ENCODE results near the gene SVOP. TPM values are rescaled to one million over a fixed set of nuclear protein-coding genes. Genes with fewer than 3 reads are reported as not detected.
"Not testable (repeated sequence)": the region's sequence is repeated elsewhere in the genome, so short reads cannot be mapped to it uniquely, and the experiment has no call there.

The SVOP gene, protein sequence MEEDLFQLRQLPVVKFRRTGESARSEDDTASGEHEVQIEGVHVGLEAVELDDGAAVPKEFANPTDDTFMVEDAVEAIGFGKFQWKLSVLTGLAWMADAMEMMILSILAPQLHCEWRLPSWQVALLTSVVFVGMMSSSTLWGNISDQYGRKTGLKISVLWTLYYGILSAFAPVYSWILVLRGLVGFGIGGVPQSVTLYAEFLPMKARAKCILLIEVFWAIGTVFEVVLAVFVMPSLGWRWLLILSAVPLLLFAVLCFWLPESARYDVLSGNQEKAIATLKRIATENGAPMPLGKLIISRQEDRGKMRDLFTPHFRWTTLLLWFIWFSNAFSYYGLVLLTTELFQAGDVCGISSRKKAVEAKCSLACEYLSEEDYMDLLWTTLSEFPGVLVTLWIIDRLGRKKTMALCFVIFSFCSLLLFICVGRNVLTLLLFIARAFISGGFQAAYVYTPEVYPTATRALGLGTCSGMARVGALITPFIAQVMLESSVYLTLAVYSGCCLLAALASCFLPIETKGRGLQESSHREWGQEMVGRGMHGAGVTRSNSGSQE
- total RNA-seq, result not detected in 2 replicates

DNA sequence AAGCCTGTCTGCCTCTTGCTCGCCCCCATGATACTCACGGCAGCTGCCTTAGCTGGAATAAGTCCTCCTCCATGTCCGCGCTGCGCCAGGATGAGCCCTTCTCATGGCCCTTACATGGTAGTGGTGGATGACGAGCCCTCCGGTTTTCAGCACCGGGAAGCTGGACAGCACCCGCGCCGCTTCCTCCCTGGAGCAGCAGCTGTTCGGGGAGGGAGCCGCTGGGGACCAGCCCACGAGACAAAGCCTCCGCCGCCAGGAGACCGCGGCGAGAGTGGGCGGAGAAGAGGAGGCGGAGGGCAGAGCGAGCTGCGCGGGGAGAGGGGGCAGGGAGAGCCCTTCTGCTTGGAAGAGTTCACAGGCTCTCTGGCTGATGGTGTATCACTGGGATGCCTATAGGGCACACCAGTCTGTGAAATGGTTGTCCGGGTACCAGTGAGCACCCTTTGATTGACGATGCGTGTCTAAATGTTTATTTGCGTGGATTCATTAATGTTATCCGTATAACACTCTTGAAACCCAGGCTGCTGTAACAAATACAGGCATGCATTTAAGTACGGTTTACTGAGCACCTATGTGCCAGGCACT lies at the start of gene SVOP:
Gene SVOP (minus strand): TSS at position 273 of the 585 bp plus-strand sequence. CDS start 200 bp downstream, at position 73.
- no peaks in the 10 kb centered on the region for H3K4me1 Mint-ChIP-seq (ENCODE audit: low read depth)
- no peak within 1 kb of the TSS for H3K27ac Mint-ChIP-seq
- peaks cover 17% of the 10 kb centered on the region for H3K27me3 Mint-ChIP-seq (ENCODE audit: low read depth)
- intact Hi-C loops (cut with micrococcal nuclease), result no loop called here
- H3K36me3 Mint-ChIP-seq (ENCODE audit: low read depth), result no peaks in the 10 kb centered on the region
- no peaks in the 10 kb centered on the region for H3K9me3 Mint-ChIP-seq
- H3K4me3 Mint-ChIP-seq (ENCODE audit: low read depth), result no peak within 1 kb of the TSS
- peak; percentile 10 for DNase-seq (ENCODE audit: low spot score)

DNA sequence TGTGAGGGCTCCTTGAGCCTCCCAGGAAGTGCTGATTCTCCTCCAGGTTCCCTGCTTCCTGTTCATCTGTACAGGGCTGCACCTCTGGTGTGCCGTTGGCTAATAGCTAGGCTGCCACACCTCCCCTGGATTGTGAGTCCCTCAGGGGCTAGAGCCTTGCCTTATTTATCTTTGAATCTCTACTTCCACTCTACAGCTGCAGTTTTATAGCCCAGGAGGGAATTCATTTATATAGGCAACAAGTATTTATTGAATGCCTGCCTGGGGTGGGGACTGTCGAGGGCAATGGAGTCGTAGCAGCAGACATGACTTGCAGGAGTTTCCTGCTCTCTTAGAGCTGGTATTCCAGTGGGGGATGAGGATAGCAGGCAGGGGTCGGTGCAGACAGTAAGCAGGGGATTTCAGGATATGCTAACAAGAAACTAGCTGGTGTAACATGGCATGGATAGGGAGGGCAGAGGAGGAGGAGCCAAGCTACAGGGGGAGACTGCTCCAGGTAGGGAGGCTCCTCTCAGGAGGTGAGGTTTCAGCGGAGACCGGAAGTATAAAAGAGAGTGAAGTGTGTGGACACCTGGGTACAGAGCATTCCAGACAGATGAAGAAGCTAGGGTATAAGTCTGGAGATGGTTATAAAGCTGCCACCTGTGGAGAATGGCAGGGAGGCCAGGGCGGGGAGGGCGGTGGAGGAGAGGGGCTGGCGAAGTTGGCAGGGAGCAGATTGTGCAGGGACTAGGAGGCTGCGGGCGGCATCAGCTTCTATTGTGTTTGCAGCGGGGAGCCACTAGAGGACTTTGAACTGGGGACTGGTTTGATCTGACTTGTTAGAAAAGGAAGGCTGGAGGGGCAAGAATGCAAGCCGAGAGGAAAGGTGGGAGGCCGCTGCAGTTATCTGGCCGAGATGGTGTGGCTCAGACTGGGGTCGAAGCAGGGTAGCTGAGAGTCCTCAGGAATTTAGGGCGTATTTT lies 48.7 kb upstream of the SVOP start:
- no peak for DNase-seq (ENCODE audit: low spot score)
- no peak overlapping the region for H3K4me3 Mint-ChIP-seq (ENCODE audit: low read depth)
- intact Hi-C loops (cut with micrococcal nuclease), result no loop called here
- peaks cover 12% of the 10 kb centered on the region for H3K36me3 Mint-ChIP-seq (ENCODE audit: low read depth)
- no peak overlapping the region for H3K27ac Mint-ChIP-seq
- no peaks in the 10 kb centered on the region for H3K4me1 Mint-ChIP-seq (ENCODE audit: low read depth)
- H3K9me3 Mint-ChIP-seq, result no peaks in the 10 kb centered on the region
- no peaks in the 10 kb centered on the region for H3K27me3 Mint-ChIP-seq (ENCODE audit: low read depth)

DNA sequence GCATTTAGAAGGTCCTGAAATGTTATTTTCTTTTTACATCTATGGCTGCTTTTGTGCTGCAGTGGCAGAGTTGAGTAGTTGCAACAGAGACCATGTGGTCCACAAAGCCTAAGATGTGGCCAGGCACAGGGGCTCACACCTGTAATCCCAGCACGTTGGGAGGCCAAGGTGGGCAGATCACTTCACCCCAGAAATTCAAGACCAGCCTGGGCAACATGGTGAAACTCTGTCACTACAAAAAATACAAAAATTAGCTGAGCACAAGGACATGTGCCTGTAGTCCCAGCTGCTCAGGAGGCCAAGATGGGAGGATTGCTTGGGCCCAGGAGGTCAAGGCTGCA lies 45.0 kb upstream of the SVOP start:
- H3K4me3 Mint-ChIP-seq (ENCODE audit: low read depth), result no peak overlapping the region
- H3K27ac Mint-ChIP-seq, result no peak overlapping the region
- H3K36me3 Mint-ChIP-seq (ENCODE audit: low read depth), result peaks cover 3% of the 10 kb centered on the region
- H3K4me1 Mint-ChIP-seq (ENCODE audit: low read depth), result peaks cover 2% of the 10 kb centered on the region
- no peak for DNase-seq (ENCODE audit: low spot score)
- no peaks in the 10 kb centered on the region for H3K27me3 Mint-ChIP-seq (ENCODE audit: low read depth)
- no peaks in the 10 kb centered on the region for H3K9me3 Mint-ChIP-seq
- intact Hi-C loops (cut with micrococcal nuclease), result no loop called here

DNA sequence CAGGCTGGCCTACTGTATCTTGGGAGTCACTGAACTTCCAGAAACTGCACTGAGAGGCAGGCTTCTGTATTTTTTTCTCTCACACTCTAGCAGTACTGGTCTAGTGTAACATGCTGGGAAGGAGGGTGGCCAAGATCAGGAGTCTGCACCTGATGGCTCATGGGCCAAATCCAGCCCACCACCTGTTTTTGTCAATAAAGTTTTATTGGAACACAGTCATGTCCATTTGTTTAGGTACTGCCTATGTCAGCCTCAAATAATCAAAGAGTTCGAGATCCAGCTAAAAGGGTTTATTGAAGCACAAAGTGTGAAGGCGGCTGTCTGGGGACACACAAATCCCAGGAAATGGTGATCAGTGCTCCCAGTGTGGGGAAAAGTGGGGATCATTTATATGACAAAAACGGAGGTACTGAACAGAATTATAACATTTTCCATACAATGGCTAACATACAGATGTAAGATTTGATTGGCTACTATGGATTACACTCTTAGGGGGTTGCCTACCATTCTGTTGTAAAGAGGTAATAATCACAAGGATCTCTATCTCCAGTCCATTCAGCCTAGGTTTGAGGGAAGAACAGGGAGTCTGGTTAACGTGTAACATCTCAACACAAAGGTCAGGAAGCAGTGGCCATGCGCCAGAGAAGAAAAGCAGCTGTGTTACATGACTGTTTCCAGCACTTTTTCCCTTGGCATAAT lies 44.4 kb upstream of the SVOP start:
- DNase-seq (ENCODE audit: low spot score), result no peak
- Mint-ChIP-seq H3K4me1 (ENCODE audit: low read depth) (peaks cover 2% of the 10 kb centered on the region), H3K9me3 (no peaks in the 10 kb centered on the region), H3K4me3 (ENCODE audit: low read depth) (no peak overlapping the region), H3K27me3 (ENCODE audit: low read depth) (no peaks in the 10 kb centered on the region), H3K27ac (no peak overlapping the region), H3K36me3 (ENCODE audit: low read depth) (peaks cover 3% of the 10 kb centered on the region)
- intact Hi-C loops (cut with micrococcal nuclease), result no loop called here

DNA sequence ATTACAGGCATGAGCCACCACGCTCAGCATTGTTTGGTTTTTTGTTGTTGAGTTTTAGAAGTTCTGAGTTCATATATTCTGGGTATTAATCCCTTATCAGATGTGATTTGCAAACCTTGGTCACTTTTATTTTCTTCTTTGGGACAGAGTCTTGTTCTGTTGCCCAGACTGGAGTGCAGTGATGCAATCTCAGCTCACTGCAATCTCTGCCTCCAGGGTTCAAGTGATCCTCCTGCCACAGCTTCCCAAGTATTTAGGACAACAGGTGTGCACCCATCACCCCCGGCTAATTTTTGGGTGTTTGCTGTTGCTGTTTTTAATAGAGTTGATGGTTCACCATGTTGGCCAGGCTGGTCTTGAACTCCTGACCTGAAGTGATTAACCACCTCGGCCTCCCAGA lies 43.3 kb upstream of the SVOP start:
- DNase-seq (ENCODE audit: low spot score), result no peak
- intact Hi-C loops (cut with micrococcal nuclease), result no loop called here
- Mint-ChIP-seq H3K9me3 (no peaks in the 10 kb centered on the region), H3K27me3 (ENCODE audit: low read depth) (no peaks in the 10 kb centered on the region), H3K4me3 (ENCODE audit: low read depth) (no peak overlapping the region), H3K36me3 (ENCODE audit: low read depth) (peaks cover 6% of the 10 kb centered on the region), H3K27ac (no peak overlapping the region), H3K4me1 (ENCODE audit: low read depth) (peaks cover 2% of the 10 kb centered on the region)

DNA sequence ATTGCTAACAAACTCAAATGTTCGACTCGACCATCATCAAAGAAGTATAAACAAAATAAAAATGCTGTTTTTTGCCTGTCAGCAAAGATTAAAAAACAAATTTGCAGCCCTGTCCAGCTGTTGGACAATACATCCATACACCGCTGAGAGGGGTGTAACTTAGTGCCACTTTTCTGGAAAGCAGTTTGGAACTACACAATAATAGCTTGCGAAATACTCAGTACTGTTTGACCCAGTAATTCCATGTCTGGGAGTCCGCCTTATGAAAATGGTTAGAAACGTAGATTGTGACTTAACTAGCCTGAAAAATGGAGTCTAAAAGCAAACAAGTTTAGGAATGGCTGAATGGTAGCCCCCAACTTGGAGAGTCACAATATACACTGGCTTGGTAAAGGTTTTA lies 37.9 kb upstream of the SVOP start:
- no peak overlapping the region for H3K27ac Mint-ChIP-seq
- no peak overlapping the region for H3K4me3 Mint-ChIP-seq (ENCODE audit: low read depth)
- no peaks in the 10 kb centered on the region for H3K9me3 Mint-ChIP-seq
- peaks cover 3% of the 10 kb centered on the region for H3K36me3 Mint-ChIP-seq (ENCODE audit: low read depth)
- intact Hi-C loops (cut with micrococcal nuclease), result no loop called here
- peaks cover 7% of the 10 kb centered on the region for H3K4me1 Mint-ChIP-seq (ENCODE audit: low read depth)
- DNase-seq (ENCODE audit: low spot score), result no peak
- H3K27me3 Mint-ChIP-seq (ENCODE audit: low read depth), result no peaks in the 10 kb centered on the region

DNA sequence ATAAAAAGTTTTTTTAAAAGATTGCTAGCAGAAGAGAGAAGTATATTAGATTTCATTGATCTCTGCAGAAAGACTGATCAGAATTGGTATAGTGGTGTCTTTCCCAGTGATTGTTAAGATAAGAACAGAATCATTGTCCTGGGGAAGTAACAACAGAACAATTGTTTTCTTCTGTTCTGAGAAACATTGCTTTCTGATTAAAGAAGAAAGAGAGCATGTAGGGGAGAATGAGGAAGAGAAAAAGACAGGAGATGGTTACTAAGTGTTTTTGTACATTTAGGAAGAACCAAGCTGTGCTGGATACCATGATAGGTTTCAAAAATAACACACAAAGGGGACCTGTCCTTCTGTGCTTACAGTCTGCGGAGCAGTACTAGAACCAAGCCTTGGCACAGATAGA lies 36.5 kb upstream of the SVOP start:
- no peaks in the 10 kb centered on the region for H3K27me3 Mint-ChIP-seq (ENCODE audit: low read depth)
- intact Hi-C loops (cut with micrococcal nuclease), result no loop called here
- DNase-seq (ENCODE audit: low spot score), result no peak
- H3K9me3 Mint-ChIP-seq, result no peaks in the 10 kb centered on the region
- no peak overlapping the region for H3K4me3 Mint-ChIP-seq (ENCODE audit: low read depth)
- no peak overlapping the region for H3K27ac Mint-ChIP-seq
- peaks cover 8% of the 10 kb centered on the region for H3K4me1 Mint-ChIP-seq (ENCODE audit: low read depth)
- H3K36me3 Mint-ChIP-seq (ENCODE audit: low read depth), result peaks cover 3% of the 10 kb centered on the region

DNA sequence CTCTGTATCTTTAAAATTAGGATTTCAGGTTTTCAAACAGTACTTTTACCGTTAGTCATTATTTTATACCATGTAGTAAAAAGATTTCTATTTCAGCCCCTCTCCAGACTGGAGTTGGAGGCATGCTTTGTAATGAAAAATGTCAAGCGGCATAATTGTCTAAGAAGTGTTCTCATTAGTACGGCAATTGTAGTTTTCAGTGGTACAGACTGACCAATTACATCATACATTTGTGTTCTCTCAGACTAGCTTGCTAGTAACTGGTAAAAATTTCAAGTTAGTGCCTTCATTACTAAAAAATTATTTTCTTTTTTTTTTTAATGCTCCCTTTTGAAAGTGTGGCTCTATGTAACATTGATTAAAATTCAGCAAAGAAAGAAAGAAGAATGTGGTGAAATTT lies 36.0 kb upstream of the SVOP start:
- H3K36me3 Mint-ChIP-seq (ENCODE audit: low read depth), result peaks cover 7% of the 10 kb centered on the region
- H3K4me3 Mint-ChIP-seq (ENCODE audit: low read depth), result no peak overlapping the region
- no peaks in the 10 kb centered on the region for H3K27me3 Mint-ChIP-seq (ENCODE audit: low read depth)
- intact Hi-C loops (cut with micrococcal nuclease), result no loop called here
- peaks cover 11% of the 10 kb centered on the region for H3K4me1 Mint-ChIP-seq (ENCODE audit: low read depth)
- H3K9me3 Mint-ChIP-seq, result no peaks in the 10 kb centered on the region
- no peak overlapping the region for H3K27ac Mint-ChIP-seq
- DNase-seq (ENCODE audit: low spot score), result no peak

DNA sequence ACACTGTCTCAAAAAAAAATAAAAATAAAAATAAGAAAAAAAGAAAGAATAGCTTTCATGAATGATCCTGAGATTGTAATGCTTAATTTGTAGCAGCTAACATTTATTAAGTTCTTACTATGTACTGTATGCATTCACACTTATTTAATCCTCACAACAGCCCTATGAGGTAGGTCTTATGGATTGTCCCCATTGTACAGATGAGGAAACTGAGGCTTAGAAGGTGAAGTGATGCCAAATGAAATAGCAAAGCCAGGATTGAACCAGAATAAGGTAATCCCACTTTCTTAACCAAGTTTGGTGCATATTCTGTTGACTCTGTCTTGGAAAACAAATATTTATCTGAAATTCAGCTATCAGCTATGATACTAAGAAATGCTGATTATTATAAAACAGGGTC lies 33.7 kb upstream of the SVOP start:
- Mint-ChIP-seq H3K4me1 (ENCODE audit: low read depth) (peaks cover 11% of the 10 kb centered on the region), H3K9me3 (no peaks in the 10 kb centered on the region), H3K36me3 (ENCODE audit: low read depth) (peaks cover 4% of the 10 kb centered on the region), H3K27me3 (ENCODE audit: low read depth) (no peaks in the 10 kb centered on the region), H3K27ac (peak overlapping the region; percentile 98), H3K4me3 (ENCODE audit: low read depth) (peak overlapping the region; percentile 13)
- no peak for DNase-seq (ENCODE audit: low spot score)
- intact Hi-C loops (cut with micrococcal nuclease), result loop anchor here (5.0 kb wide), 1 partner anchor 492 kb away; the partner anchor contains the start of genes ISCU and SART3

DNA sequence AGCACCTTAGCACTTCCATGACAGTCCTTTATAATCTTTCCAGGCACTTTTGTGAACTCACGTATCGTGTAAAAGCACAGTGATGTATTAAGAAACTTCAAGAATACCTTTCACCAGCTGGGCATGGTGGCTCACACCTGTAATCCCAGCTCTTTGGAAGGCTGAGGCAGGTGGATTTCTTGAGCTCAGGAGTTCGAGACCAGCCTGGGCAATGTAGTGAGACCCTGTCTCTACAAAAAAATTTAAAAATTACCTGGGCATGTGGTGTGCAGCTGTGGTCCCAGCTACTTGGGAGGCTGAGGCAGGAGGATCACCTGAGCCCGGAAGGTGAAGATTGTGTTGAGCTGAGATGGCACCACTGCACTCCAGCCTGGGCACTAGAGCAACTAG lies 33.3 kb upstream of the SVOP start:
- Mint-ChIP-seq H3K4me3 (ENCODE audit: low read depth) (peak overlapping the region; percentile 96), H3K4me1 (ENCODE audit: low read depth) (peaks cover 11% of the 10 kb centered on the region), H3K27ac (peak overlapping the region; percentile 98)
- not testable (repeated sequence) for H3K36me3 Mint-ChIP-seq (ENCODE audit: low read depth); DNase-seq (ENCODE audit: low spot score); H3K9me3 Mint-ChIP-seq; H3K27me3 Mint-ChIP-seq (ENCODE audit: low read depth)
- intact Hi-C loops (cut with micrococcal nuclease), result loop anchor here (5.0 kb wide), 1 partner anchor 492 kb away; the partner anchor contains the start of genes ISCU and SART3

DNA sequence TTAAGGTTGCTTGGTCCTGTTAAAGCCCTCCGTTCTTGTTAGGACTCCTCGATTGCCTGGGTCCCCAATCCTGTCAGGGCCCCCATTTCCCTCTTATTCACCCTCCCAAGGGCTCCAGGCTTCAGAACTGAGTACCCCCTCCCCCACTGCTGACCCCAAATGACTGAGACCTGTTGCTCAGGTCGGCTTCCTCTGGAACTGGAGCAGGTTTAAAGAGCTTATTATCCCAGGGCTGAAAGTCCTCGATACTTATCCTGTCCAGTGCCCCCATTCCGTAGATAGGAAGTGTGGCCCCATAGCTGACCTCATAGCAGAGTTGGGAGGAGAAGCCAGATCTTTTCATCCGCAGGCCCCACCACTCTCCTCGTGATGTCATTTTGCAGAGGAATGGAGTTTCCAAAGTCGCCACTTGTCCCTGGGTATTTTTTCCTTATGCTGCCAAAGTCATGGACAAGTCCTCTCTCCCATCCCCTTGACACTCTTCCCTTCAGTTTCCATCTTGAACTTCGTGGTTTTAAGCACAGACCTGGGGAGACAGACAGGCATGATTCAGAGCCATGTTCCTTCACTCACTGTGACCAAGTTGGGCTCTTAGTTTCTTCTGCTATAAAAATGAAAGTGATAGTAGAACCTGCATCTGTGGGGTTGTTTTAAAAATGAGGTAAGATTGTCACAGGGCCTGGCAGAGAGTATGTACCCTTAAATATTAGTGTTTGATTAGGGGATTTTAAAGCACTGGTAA lies 32.7 kb upstream of the SVOP start:
- intact Hi-C loops (cut with micrococcal nuclease), result loop anchor here (1.0 to 5.0 kb wide), 4 partner anchors 40 to 491 kb away; partner anchors contain the start of genes ALKBH2, CORO1C, ISCU and SART3
- no peaks in the 10 kb centered on the region for H3K27me3 Mint-ChIP-seq (ENCODE audit: low read depth)
- H3K27ac Mint-ChIP-seq, result peak overlapping the region; percentile 98
- H3K4me1 Mint-ChIP-seq (ENCODE audit: low read depth), result peaks cover 11% of the 10 kb centered on the region
- H3K9me3 Mint-ChIP-seq, result no peaks in the 10 kb centered on the region
- peak; percentile 22 for DNase-seq (ENCODE audit: low spot score)
- peak overlapping the region; percentile 96 for H3K4me3 Mint-ChIP-seq (ENCODE audit: low read depth)
- H3K36me3 Mint-ChIP-seq (ENCODE audit: low read depth), result peaks cover 4% of the 10 kb centered on the region
